A673 (cell line): ENCODE measurements around the gene FRY. TPM values are rescaled to one million over a fixed set of nuclear protein-coding genes. Genes with fewer than 3 reads are reported as not detected.

Experiments used
- BruUV-seq: library from RNA; stranded (reverse); fragments of 400-500 nt; replicated peaks from 2 replicates; lab custom pipeline; 2021; lab: Mats Ljungman, UMichigan
- CTCF ChIA-PET: fragments of 300-600 bp; sonication (Branson Sonifier 250); formaldehyde crosslinking; loops from one replicate; lab custom pipeline; 2022; ENCODE audit warnings: antibody characterized with exemption; lab: Charles Lee
- POLR2A ChIA-PET: fragments of 300-600 bp; sonication (Branson Sonifier 250); formaldehyde crosslinking; loops from one replicate; lab custom pipeline; 2022; ENCODE audit warnings: antibody characterized with exemption; ENCODE audit not compliant: low non-redundant PET; lab: Charles Lee
- DNase-seq: peaks from one replicate; pipeline ENCODE4 v3.0.0-alpha.2; 2015; ENCODE audit warnings: low spot score
- H3K27ac ChIP-seq: fragments of 200-600 bp; sonication (generic); 2 replicates; pipeline ENCODE4 v1.5.1; 2016; ENCODE audit warnings: mixed run types, low read depth, mild to moderate bottlenecking, mixed read lengths, antibody characterized with exemption, low read length; ENCODE audit not compliant: poor library complexity, severe bottlenecking
- H3K27me3 ChIP-seq: fragments of 200-600 bp; sonication (generic); replicated peaks from 2 replicates; pipeline ENCODE4 v1.6.1; 2017; ENCODE audit warnings: mixed run types, low read depth, mild to moderate bottlenecking, mixed read lengths, antibody characterized with exemption, low read length; ENCODE audit not compliant: insufficient read depth, poor library complexity
- H3K36me3 ChIP-seq: fragments of 200-600 bp; sonication (generic); 2 replicates; pipeline ENCODE4 v1.6.1; 2016; ENCODE audit warnings: mixed run types, mild to moderate bottlenecking, mixed read lengths, antibody characterized with exemption, low read length; ENCODE audit not compliant: insufficient read depth, poor library complexity, severe bottlenecking
- H3K4me1 ChIP-seq: fragments of 200-600 bp; sonication (generic); 2 replicates; pipeline ENCODE4 v1.6.1; 2017; ENCODE audit warnings: mixed run types, mild to moderate bottlenecking, mixed read lengths, antibody characterized with exemption, low read length; ENCODE audit not compliant: insufficient read depth, poor library complexity, severe bottlenecking
- H3K4me3 ChIP-seq: fragments of 200-600 bp; sonication (generic); 2 replicates; pipeline ENCODE4 v1.5.1; 2016; ENCODE audit warnings: low read depth, mixed run types, mild to moderate bottlenecking, mixed read lengths, low read length; ENCODE audit not compliant: poor library complexity, severe bottlenecking
- H3K9me3 ChIP-seq: fragments of 200-600 bp; sonication (generic); 2 replicates; pipeline ENCODE4 v1.6.1; 2016; ENCODE audit warnings: mixed run types, low read depth, mild to moderate bottlenecking, mixed read lengths, antibody characterized with exemption, low read length; ENCODE audit not compliant: poor library complexity, severe bottlenecking
- EZH2 ChIP-seq: fragments of 200-600 bp; sonication (generic); IDR thresholded peaks from 2 replicates; pipeline ENCODE4 v1.6.1; 2017; ENCODE audit warnings: borderline replicate concordance, low read depth, mild to moderate bottlenecking, mixed read lengths, antibody characterized with exemption, low read length; ENCODE audit not compliant: poor library complexity, severe bottlenecking
- intact Hi-C: fragments of 100-400 bp; cut with micrococcal nuclease; formaldehyde crosslinking; loops from one replicate; pipeline ENCODE4 v1.10.0; 2022; ENCODE audit not compliant: unreplicated experiment
- total RNA-seq: library from RNA; stranded (reverse); gene quantifications from 2 replicates; pipeline ENCODE4 v1.2.3, GENCODE V29; 2021
- TF ChIP-seq, protein P1 (sequence below): fragments of 300-800, 200-600 bp; sonication (generic); conservative IDR thresholded peaks from 2 replicates; pipeline ENCODE4 v1.5.1; 2017; ENCODE audit warnings: low read depth, mild to moderate bottlenecking, antibody characterized with exemption, low read length, moderate library complexity, mixed read lengths

Gene FRY
- total RNA-seq, 1 experiment from 2014 or later, result 0.58 TPM

DNA sequence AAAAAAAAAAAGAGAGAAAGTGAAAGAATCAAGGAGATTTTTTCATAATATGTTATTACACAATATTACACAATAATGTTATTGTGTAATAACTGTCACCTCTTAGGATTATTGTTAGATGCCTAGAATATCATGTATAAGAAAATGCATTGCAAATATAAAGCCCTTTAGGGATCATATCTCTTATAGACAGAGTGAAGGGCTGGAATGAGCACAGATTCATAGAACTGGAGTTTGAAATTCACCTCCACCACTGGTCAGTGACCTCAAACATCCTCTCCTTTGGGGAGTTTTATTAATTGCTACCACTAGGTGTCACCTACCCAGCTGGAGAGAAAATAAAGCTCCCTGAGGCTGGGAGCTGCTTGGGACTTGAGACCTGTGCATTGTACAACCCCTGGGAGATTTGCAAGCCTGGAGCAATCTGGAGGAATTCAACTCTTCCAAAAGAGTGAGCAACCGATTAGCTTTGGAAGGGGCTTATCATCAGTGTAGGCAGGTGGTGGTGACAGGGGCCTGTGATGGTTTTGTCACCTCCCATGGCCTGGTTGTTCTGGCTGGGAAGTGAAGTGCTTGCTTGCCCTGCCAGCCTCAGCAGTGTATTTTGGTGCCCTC, 30.3 kb upstream of the FRY start:
- no peaks in the 10 kb centered on the region for H3K9me3 ChIP-seq
- intact Hi-C loops, result no loop called here
- TF ChIP-seq, protein P1, sequence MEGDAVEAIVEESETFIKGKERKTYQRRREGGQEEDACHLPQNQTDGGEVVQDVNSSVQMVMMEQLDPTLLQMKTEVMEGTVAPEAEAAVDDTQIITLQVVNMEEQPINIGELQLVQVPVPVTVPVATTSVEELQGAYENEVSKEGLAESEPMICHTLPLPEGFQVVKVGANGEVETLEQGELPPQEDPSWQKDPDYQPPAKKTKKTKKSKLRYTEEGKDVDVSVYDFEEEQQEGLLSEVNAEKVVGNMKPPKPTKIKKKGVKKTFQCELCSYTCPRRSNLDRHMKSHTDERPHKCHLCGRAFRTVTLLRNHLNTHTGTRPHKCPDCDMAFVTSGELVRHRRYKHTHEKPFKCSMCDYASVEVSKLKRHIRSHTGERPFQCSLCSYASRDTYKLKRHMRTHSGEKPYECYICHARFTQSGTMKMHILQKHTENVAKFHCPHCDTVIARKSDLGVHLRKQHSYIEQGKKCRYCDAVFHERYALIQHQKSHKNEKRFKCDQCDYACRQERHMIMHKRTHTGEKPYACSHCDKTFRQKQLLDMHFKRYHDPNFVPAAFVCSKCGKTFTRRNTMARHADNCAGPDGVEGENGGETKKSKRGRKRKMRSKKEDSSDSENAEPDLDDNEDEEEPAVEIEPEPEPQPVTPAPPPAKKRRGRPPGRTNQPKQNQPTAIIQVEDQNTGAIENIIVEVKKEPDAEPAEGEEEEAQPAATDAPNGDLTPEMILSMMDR, result peak; percentile 60
- TF ChIP-seq EZH2, result no peak
- POLR2A ChIA-PET, result no interaction called here
- peak; percentile 43 for DNase-seq
- no peak overlapping the region for H3K27ac ChIP-seq
- H3K27me3 ChIP-seq, result no peaks in the 10 kb centered on the region
- no TSS peak for BruUV-seq
- CTCF ChIA-PET, result interaction anchor here (0.6 to 1.0 kb wide), 3 partner anchors 16 to 580 kb away, joined by 3 to 4 read pairs (median 3); no protein-coding TSS in a partner anchor
- no peaks in the 10 kb centered on the region for H3K36me3 ChIP-seq
- no peak overlapping the region for H3K4me3 ChIP-seq
- no peaks in the 10 kb centered on the region for H3K4me1 ChIP-seq

DNA sequence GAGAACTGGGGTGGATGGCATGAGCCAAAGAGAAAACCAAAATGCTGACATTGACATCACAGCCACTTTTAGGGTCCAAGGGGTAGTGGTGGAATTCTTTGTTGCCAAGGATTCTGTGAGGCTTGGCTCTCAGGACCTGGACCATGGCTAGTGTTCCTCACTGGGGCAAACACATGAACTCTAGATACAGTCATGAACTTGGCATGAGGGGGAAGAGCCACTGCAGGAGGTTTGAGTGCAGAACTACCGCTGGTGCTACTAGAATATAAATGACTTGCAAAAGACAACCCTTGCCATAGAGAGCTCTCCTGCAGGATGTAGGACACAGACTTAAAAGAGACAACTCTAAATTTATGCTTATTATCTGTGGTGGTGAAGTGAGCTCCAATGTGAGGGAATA, 29.8 kb upstream of the FRY start:
- H3K36me3 ChIP-seq, result no peaks in the 10 kb centered on the region
- BruUV-seq, result no TSS peak
- H3K4me3 ChIP-seq, result no peak overlapping the region
- DNase-seq, result no peak
- POLR2A ChIA-PET, result no interaction called here
- H3K4me1 ChIP-seq, result no peaks in the 10 kb centered on the region
- intact Hi-C loops, result no loop called here
- CTCF ChIA-PET, result interaction anchor here (0.6 to 1.0 kb wide), 3 partner anchors 15 to 580 kb away, joined by 3 to 4 read pairs (median 3); no protein-coding TSS in a partner anchor
- H3K9me3 ChIP-seq, result no peaks in the 10 kb centered on the region
- no peak overlapping the region for H3K27ac ChIP-seq
- H3K27me3 ChIP-seq, result no peaks in the 10 kb centered on the region
- TF ChIP-seq, protein P1, result no peak
- TF ChIP-seq EZH2, result no peak

DNA sequence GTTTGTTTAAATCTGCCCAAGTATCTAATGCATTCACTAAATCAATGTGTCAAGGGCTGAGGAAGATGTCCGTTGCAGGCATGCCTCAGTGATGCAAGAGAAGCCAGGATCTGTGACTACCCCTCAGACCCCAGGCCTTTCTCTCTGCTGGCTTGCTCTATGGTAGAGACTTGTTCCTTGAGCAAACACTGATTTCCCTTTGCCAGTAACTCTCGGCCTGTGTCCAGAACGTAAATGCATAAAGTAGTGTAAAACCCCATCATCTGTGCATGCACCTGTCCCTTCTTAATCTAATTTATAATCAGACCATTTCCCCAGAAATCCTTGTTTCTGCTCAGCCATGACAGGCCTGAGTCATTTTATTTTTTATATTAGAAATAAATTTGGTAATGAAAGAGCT, 28.7 kb upstream of the FRY start:
- H3K9me3 ChIP-seq, result no peaks in the 10 kb centered on the region
- POLR2A ChIA-PET, result no interaction called here
- no peak for TF ChIP-seq EZH2
- TF ChIP-seq, protein P1, result no peak
- no peaks in the 10 kb centered on the region for H3K4me1 ChIP-seq
- no peaks in the 10 kb centered on the region for H3K27me3 ChIP-seq
- DNase-seq, result no peak
- CTCF ChIA-PET, result no interaction called here
- no peaks in the 10 kb centered on the region for H3K36me3 ChIP-seq
- no peak overlapping the region for H3K27ac ChIP-seq
- H3K4me3 ChIP-seq, result no peak overlapping the region
- BruUV-seq, result no TSS peak
- intact Hi-C loops, result no loop called here
